GM12801 (cell line): ENCODE measurements around the gene TTC8.

ENCODE experiments used
- CTCF ChIP-seq: IDR thresholded peaks from one replicate; pipeline ENCODE4 v1.5.1; 2011; ENCODE audit warnings: control low read depth; ENCODE audit not compliant: insufficient read length; ENCODE audit errors: extremely low read depth

The TTC8 gene

GRCh38 chr14:88824314-88825077, at the start of gene TTC8:
TTC8 (plus strand) TSS chr14:88824651; CDS start chr14:88824708, 57 bp downstream.
- no peak for TF ChIP-seq CTCF

- TF ChIP-seq CTCF: no peak
Observed at GRCh38 chr14:88775532-88775931, 48.9 kb upstream of the TTC8 start.

GRCh38 chr14:88785911-88786310, 38.5 kb upstream of the TTC8 start:
- no peak for TF ChIP-seq CTCF

- TF ChIP-seq CTCF: no peak
Observed at GRCh38 chr14:88786715-88787114, 37.7 kb upstream of the TTC8 start.

GRCh38 chr14:88790501-88791251, 33.8 kb upstream of the TTC8 start:
- no peak for TF ChIP-seq CTCF

GRCh38 chr14:88791252-88791621, 33.2 kb upstream of the TTC8 start:
- TF ChIP-seq CTCF: no peak

- TF ChIP-seq CTCF: no peak
Observed at GRCh38 chr14:88791629-88792472, 32.6 kb upstream of the TTC8 start.
